ENCODE results near the gene ITGB1. TPM values are rescaled to one million over a fixed set of nuclear protein-coding genes. Genes with fewer than 3 reads are reported as not detected.

The ITGB1 gene
- total RNA-seq, 1 experiment from 2014 or later: 223 TPM

GRCh38 chr10:32988604-32989003 is 30.6 kb upstream of the ITGB1 start:
- H3K14ac ChIP-seq (ENCODE audit: insufficient read depth, low read length): no peak overlapping the region
- no peak overlapping the region for H3K4me2 ChIP-seq (ENCODE audit: insufficient read depth, insufficient read length, low read length)
- H4K5ac ChIP-seq (ENCODE audit: insufficient read length, low read depth, low read length): no peak overlapping the region
- Mint-ChIP-seq H3K27me3 (ENCODE audit: low read depth) (no peaks in the 10 kb centered on the region), H3K27ac (no peak overlapping the region), H3K9me3 (peaks cover 0 to 4% of the 10 kb centered on the region in 2 experiments; a peak in 2 of 5 replicates), H3K4me3 (no peak overlapping the region), H3K36me3 (ENCODE audit: insufficient read depth in 1 of 3, low read depth in 3 of 3) (peaks cover 0 to 4% (median 2%) of the 10 kb centered on the region in 3 experiments; a peak in 2 of 7 replicates), H3K4me1 (peaks cover 4 to 14% of the 10 kb centered on the region in 2 experiments; a peak in 2 of 4 replicates)
- no peak overlapping the region for H3K23ac ChIP-seq (ENCODE audit: insufficient read length, low read depth, low read length)
- H3K4ac ChIP-seq (ENCODE audit: low read depth, low read length): no peak overlapping the region
- no peaks in the 10 kb centered on the region for H3K27me3 ChIP-seq (ENCODE audit: insufficient read depth, low read length)
- no peaks in the 10 kb centered on the region for H3K79me2 ChIP-seq (ENCODE audit: insufficient read depth, low read length)
- TF ChIP-seq, protein P1, sequence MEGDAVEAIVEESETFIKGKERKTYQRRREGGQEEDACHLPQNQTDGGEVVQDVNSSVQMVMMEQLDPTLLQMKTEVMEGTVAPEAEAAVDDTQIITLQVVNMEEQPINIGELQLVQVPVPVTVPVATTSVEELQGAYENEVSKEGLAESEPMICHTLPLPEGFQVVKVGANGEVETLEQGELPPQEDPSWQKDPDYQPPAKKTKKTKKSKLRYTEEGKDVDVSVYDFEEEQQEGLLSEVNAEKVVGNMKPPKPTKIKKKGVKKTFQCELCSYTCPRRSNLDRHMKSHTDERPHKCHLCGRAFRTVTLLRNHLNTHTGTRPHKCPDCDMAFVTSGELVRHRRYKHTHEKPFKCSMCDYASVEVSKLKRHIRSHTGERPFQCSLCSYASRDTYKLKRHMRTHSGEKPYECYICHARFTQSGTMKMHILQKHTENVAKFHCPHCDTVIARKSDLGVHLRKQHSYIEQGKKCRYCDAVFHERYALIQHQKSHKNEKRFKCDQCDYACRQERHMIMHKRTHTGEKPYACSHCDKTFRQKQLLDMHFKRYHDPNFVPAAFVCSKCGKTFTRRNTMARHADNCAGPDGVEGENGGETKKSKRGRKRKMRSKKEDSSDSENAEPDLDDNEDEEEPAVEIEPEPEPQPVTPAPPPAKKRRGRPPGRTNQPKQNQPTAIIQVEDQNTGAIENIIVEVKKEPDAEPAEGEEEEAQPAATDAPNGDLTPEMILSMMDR (conservative IDR thresholded peaks at IDR 0.05): no peak
- H3K23me2 ChIP-seq (ENCODE audit: insufficient read length, low read depth, low read length, poor library complexity, severe bottlenecking): no peaks in the 10 kb centered on the region
- H4K91ac ChIP-seq (ENCODE audit: insufficient read length, low read depth, low read length): no peak overlapping the region
- no peak overlapping the region for H2BK20ac ChIP-seq (ENCODE audit: low read depth, low read length, poor library complexity, severe bottlenecking)
- no peak overlapping the region for H2BK5ac ChIP-seq (ENCODE audit: insufficient read length, low read length)
- H3K79me1 ChIP-seq (ENCODE audit: insufficient read depth, low read depth, low read length, poor library complexity, severe bottlenecking): no peaks in the 10 kb centered on the region
- H2BK120ac ChIP-seq (ENCODE audit: low read depth, low read length, poor library complexity, severe bottlenecking): no peak overlapping the region
- H2BK12ac ChIP-seq (ENCODE audit: insufficient read length, low read depth, low read length): no peak overlapping the region
- no peak overlapping the region for H3K9ac ChIP-seq (ENCODE audit: extremely low read depth, insufficient read length, low read length)
- H4K20me1 ChIP-seq (ENCODE audit: control insufficient read depth, insufficient read depth, insufficient read length): no peaks in the 10 kb centered on the region
- no peak overlapping the region for H3K18ac ChIP-seq (ENCODE audit: insufficient read length, low read depth, low read length)
- no CpG with 5 or more reads among the region's 3 CpGs for WGBS (ENCODE audit: extremely low coverage, insufficient read length, low lambda C conversion rate)
- no peak overlapping the region for H4K8ac ChIP-seq (replicated peaks; ENCODE audit: insufficient read length, low read depth, low read length)
- no peak overlapping the region for H2AK5ac ChIP-seq (ENCODE audit: insufficient read length, low read length)
- H2BK15ac ChIP-seq (ENCODE audit: low read depth, low read length): no peak overlapping the region
- no peak overlapping the region for H3T11ph ChIP-seq (ENCODE audit: low read length)
- no peaks in the 10 kb centered on the region for H3K9me3 ChIP-seq (ENCODE audit: control insufficient read depth, low read depth, low read length)
- no peaks in the 10 kb centered on the region for H3K4me1 ChIP-seq (ENCODE audit: insufficient read depth, low read length)
- DNase-seq: no peak
- H2AFZ ChIP-seq (ENCODE audit: low read length): no peak overlapping the region
- no peak overlapping the region for H3K56ac ChIP-seq (ENCODE audit: insufficient read length, low read depth, low read length)
- no peak overlapping the region for H3K27ac ChIP-seq (ENCODE audit: insufficient read length, low read depth, low read length)

All from H9 (cell line).